Spleen (tissue), 11 donors: ENCODE results near the gene EIF5A. TPM values are rescaled to one million over a fixed set of nuclear protein-coding genes. Genes with fewer than 3 reads are reported as not detected.

ENCODE experiments used
- DNase-seq: peaks from one replicate; pipeline ENCODE4 v3.0.0-alpha.2; 2020
- H3K27ac ChIP-seq, 8 donors: fragments of 200-600 bp; sonication (generic) in 7 of 8; 1 replicate in 4 of 8; 2 replicates in 4 of 8; pipeline versions ENCODE4 v1.5.0 to v1.8.0; 2016 to 2021; ENCODE audit warnings: inconsistent platforms in 4 of 8, mild to moderate bottlenecking in 4 of 8, moderate library complexity in 1 of 8
- H3K27me3 ChIP-seq, 7 donors: fragments of 200-600 bp; sonication (generic) in 6 of 7; replicated peaks in 1 of 7; 1 replicate in 4 of 7; 2 replicates in 3 of 7; pipeline versions ENCODE4 v1.5.0 to v1.8.0; 2016 to 2021; ENCODE audit warnings: inconsistent platforms in 3 of 7, mild to moderate bottlenecking in 1 of 7
- H3K36me3 ChIP-seq, 6 donors: fragments of 200-600 bp; sonication (generic) in 5 of 6; 1 replicate in 4 of 6; 2 replicates in 2 of 6; pipeline versions ENCODE4 v1.5.0 to v1.8.0; 2016 to 2021; ENCODE audit warnings: inconsistent platforms in 2 of 6
- H3K4me1 ChIP-seq, 6 donors: fragments of 200-600 bp; sonication (generic) in 5 of 6; 1 replicate in 3 of 6; 2 replicates in 3 of 6; pipeline versions ENCODE4 v1.5.0 to v1.8.0; 2016 to 2021; ENCODE audit warnings: inconsistent platforms in 3 of 6
- H3K4me3 ChIP-seq, 8 donors: fragments of 200-600 bp; sonication (generic) in 7 of 8; 1 replicate in 4 of 8; 2 replicates in 4 of 8; pipeline versions ENCODE4 v1.5.0 to v1.8.0; 2016 to 2021; ENCODE audit warnings: inconsistent platforms in 4 of 8, mild to moderate bottlenecking in 4 of 8, moderate library complexity in 2 of 8
- H3K9me3 ChIP-seq, 8 donors: fragments of 200-600 bp; sonication (generic) in 7 of 8; 1 replicate in 4 of 8; 2 replicates in 4 of 8; pipeline versions ENCODE4 v1.5.0 to v1.8.0; 2016 to 2021; ENCODE audit warnings: inconsistent platforms in 4 of 8
- POLR2A ChIP-seq, 3 donors: fragments of 450-650 bp; IDR thresholded peaks; one replicate each; pipeline ENCODE4 v1.5.1; 2017; ENCODE audit warnings: antibody characterized with exemption in 3 of 3, mild to moderate bottlenecking in 1 of 3
- POLR2AphosphoS5 ChIP-seq, 3 donors: sonication (generic); formaldehyde crosslinking; IDR thresholded peaks; one replicate each; pipeline ENCODE4 v1.5.1; 2017; ENCODE audit warnings: antibody characterized with exemption in 3 of 3
- WGBS, 5 donors: extraction: QIAGEN DNeasy Blood & Tissue Kit in 3 of 5; methylation state at CpG; one replicate each; pipeline versions ENCODE4 v1.1.5 to v1.1.7; 2013 to 2018; 5-methylcytosine and 5-hydroxymethylcytosine counted together
- intact Hi-C: fragments of 100-400 bp; cut with DNase I; formaldehyde crosslinking; loops from one replicate; pipeline ENCODE4 v1.15.0; 2023; ENCODE audit warnings: low total_unique reads
- polyA plus RNA-seq, 3 donors: library from polyadenylated mRNA; stranded (reverse); fragments of 200-250 nt; gene quantifications; one replicate each; pipeline ENCODE4 v1.2.1, GENCODE V29; 2013
- total RNA-seq, 7 donors: library from RNA; depleted of rRNA in 3 of 7; stranded (reverse); fragments of >200 nt in 3 of 7; fragmentation: NEBNext Ultra II Directional in 4 of 7; extraction: Animal tissue kit (Norgen Biotek cat#: 25700) in 4 of 7; gene quantifications; one replicate each; pipeline versions ENCODE4 v1.1.0 to v1.2.1, GENCODE V29; 2016 to 2021
- TF ChIP-seq, protein P1 (sequence below), 11 experiments: fragments of 200-600 bp in 7 of 11; fragments of 450-650 bp in 4 of 11; sonication (generic) in 4 of 11; IDR thresholded peaks in 8 of 11; conservative IDR thresholded peaks in 3 of 11; 1 replicate in 7 of 11; 2 replicates in 4 of 11; pipeline versions ENCODE4 v1.4.0 to v1.8.0; 2016 to 2021; ENCODE audit warnings: antibody characterized with exemption in 11 of 11, inconsistent platforms in 4 of 11, mild to moderate bottlenecking in 1 of 11
- donor health status: healthy with polysubstance abuse.
- donor health status: DM: no; HTN: no; CAD: no; lungs with moderate emphysema.
- donor health status: DM: no; HTN: no; CAD: no.
- donor health status: Bipolar disorder and iron deficiency.
- donor health status: healthy.
- donor health status: DM: no; HTN: no; CAD: no.
- donor health status: DM: yes; HTN: yes; CAD: no.

EIF5A gene
- total and polyA plus RNA-seq, 10 donors: 117 to 426 (median 268) TPM

DNA sequence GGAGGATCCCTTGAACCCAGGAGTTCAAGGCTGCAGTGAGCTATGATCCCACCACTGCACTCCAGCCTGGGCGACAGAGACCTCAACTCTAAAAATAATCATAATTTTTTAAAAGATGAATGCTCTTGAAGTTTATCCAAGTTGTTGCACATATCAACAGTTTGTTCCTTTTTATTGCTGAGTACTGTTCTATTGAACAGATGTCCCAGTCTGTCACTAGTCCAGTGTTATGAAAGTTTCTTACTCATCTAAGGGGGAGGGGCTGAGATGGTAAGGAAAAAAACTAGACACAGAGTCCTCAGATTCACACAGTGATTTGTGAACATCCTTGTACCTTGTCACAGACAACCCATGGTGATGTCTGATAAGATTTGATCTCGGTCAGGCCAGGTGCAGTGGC, 32.8 kb downstream of the EIF5A start:
- no peak for DNase-seq
- peaks cover 0 to 74% (median 47%) of the 10 kb centered on the region in 6 donors for H3K36me3 ChIP-seq
- TF ChIP-seq, protein P1, sequence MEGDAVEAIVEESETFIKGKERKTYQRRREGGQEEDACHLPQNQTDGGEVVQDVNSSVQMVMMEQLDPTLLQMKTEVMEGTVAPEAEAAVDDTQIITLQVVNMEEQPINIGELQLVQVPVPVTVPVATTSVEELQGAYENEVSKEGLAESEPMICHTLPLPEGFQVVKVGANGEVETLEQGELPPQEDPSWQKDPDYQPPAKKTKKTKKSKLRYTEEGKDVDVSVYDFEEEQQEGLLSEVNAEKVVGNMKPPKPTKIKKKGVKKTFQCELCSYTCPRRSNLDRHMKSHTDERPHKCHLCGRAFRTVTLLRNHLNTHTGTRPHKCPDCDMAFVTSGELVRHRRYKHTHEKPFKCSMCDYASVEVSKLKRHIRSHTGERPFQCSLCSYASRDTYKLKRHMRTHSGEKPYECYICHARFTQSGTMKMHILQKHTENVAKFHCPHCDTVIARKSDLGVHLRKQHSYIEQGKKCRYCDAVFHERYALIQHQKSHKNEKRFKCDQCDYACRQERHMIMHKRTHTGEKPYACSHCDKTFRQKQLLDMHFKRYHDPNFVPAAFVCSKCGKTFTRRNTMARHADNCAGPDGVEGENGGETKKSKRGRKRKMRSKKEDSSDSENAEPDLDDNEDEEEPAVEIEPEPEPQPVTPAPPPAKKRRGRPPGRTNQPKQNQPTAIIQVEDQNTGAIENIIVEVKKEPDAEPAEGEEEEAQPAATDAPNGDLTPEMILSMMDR (IDR thresholded peaks at IDR 0.05 in 8 of 11, conservative IDR thresholded peaks at IDR 0.05 in 3 of 11): no peak
- TF ChIP-seq POLR2AphosphoS5 (IDR thresholded peaks at IDR 0.05) (no peak), POLR2A (IDR thresholded peaks at IDR 0.05) (no peak)
- WGBS, 5 donors: 78 to 87% (median 84%) methylated on average over 2 of the region's 2 CpGs
- intact Hi-C loops: loop anchor here (10.0 kb wide), 2 partner anchors 45 to 235 kb away; partner anchors contain the start of genes CD68 and YBX2
- H3K27ac ChIP-seq: no peak overlapping the region
- H3K4me3 ChIP-seq: no peak overlapping the region
- no peaks in the 10 kb centered on the region for H3K9me3 ChIP-seq
- peaks cover 0 to 20% (median 0%) of the 10 kb centered on the region in 7 donors for H3K27me3 ChIP-seq
- peaks cover 11 to 65% (median 38%) of the 10 kb centered on the region in 6 donors for H3K4me1 ChIP-seq

DNA sequence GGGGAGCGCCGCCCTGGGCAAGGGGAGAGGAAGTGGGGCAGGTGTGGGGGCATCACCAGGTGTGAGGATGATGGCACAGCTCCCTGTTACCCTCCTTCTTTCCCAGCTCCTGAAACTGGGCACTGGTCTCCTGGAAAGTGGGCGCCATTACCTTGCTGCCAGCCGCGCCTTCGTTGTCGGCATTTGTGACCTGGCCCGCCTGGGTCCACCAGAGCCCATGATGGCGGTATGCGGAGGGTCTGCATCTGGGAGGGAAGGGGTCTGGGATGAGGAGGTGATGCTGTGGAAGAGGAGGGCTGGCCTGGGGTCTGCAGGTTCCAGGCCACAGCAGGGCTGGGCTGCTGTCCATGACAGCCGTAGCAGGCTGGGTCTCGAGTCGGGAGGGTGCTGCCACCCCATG, 34.4 kb downstream of the EIF5A start:
- Histone ChIP-seq H3K27me3 (peaks cover 0 to 20% (median 0%) of the 10 kb centered on the region in 7 donors), H3K27ac (no peak overlapping the region), H3K36me3 (peaks cover 0 to 91% (median 60%) of the 10 kb centered on the region in 6 donors), H3K4me1 (peaks cover 11 to 51% (median 27%) of the 10 kb centered on the region in 6 donors), H3K4me3 (no peak overlapping the region), H3K9me3 (no peaks in the 10 kb centered on the region)
- DNase-seq: no peak
- TF ChIP-seq, protein P1 (IDR thresholded peaks at IDR 0.05 in 8 of 11, conservative IDR thresholded peaks at IDR 0.05 in 3 of 11): no peak
- TF ChIP-seq POLR2A (IDR thresholded peaks at IDR 0.05): no peak
- peak in 2 of 3 donors; percentile 33 to 53 for TF ChIP-seq POLR2AphosphoS5 (IDR thresholded peaks at IDR 0.05)
- 91 to 100% (median 95%) methylated on average over 10 to 13 of the region's 13 CpGs for WGBS, 5 donors
- intact Hi-C loops: loop anchor here (10.0 kb wide), 2 partner anchors 47 to 233 kb away; partner anchors contain the start of genes CD68 and YBX2

DNA sequence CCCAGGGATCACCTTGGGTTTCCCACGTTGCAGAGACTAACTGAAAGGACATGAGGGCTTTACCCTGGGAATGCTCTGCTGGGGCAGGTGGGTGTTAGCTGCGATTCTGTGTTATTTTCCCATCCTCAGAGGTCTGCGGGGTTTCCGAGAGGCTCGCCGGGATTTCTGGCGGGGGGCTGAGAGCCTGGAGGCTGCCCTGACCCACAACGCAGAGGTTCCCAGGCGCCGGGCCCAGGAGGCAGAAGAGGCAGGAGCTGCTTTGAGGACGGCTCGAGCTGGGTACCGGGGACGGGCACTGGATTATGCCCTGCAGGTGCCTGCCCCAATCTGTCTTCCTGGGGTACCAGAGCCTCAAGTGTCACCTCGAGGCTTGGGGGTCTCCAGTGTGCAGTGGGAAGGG, 35.8 kb downstream of the EIF5A start:
- no peak for DNase-seq
- H3K4me3 ChIP-seq: no peak overlapping the region
- H3K27ac ChIP-seq: no peak overlapping the region
- H3K9me3 ChIP-seq: no peaks in the 10 kb centered on the region
- intact Hi-C loops: loop anchor here (10.0 kb wide), 2 partner anchors 48 to 232 kb away; partner anchors contain the start of genes CD68 and YBX2
- peaks cover 0 to 20% (median 0%) of the 10 kb centered on the region in 7 donors for H3K27me3 ChIP-seq
- TF ChIP-seq, protein P1 (IDR thresholded peaks at IDR 0.05 in 8 of 11, conservative IDR thresholded peaks at IDR 0.05 in 3 of 11): no peak
- TF ChIP-seq POLR2A (IDR thresholded peaks at IDR 0.05) (no peak), POLR2AphosphoS5 (IDR thresholded peaks at IDR 0.05) (peak in 2 of 3 donors; percentile 9 to 62)
- H3K36me3 ChIP-seq: peaks cover 0 to 100% (median 74%) of the 10 kb centered on the region in 6 donors
- 83 to 89% (median 87%) methylated on average over 15 of the region's 15 CpGs for WGBS, 5 donors
- peaks cover 0 to 43% (median 15%) of the 10 kb centered on the region in 6 donors for H3K4me1 ChIP-seq

DNA sequence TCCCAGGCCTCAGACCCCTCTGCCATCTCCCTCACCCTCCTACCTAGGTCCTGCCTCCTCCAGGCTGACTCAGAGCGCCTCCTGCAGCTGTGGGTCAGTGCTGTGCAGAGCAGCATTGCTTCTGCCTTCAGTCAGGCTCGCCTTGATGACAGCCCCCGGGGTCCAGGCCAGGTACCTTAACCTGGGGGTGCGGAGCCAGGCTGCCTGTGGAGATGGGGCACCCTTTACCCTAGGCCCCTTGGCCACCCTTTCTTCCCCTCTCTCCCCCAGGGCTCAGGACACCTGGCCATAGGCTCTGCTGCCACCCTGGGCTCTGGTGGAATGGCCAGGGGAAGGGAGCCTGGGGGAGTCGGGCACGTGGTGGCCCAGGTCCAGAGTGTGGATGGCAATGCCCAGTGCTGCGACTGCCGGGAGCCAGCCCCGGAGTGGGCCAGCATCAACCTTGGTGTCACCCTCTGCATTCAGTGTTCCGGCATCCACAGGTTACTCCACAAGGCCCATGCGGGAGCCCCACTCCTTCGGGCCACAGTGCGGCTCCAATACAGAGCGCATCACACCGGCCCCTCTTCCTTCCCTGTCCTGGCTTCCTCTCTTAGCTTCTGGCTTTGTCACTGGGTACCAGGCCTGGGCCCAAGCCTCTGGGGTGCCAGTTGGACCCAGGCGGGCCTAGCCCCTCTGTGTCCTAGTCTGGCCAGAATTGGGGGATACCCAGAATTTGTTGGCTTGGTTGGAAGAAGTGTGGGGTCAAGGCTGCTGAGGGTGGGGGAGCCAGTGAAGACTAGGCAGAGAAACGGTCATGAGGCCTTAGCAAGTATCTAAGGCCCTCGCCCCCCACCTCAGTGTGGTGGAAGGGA, 39.6 kb downstream of the EIF5A start:
- H3K27ac ChIP-seq: no peak overlapping the region
- intact Hi-C loops: loop anchor here (10.0 kb wide), 2 partner anchors 52 to 228 kb away; partner anchors contain the start of genes CD68 and YBX2
- no peak for DNase-seq
- peaks cover 0 to 92% (median 52%) of the 10 kb centered on the region in 6 donors for H3K36me3 ChIP-seq
- TF ChIP-seq POLR2AphosphoS5 (IDR thresholded peaks at IDR 0.05) (peak in 2 of 3 donors; percentile 14 to 57), POLR2A (IDR thresholded peaks at IDR 0.05) (no peak)
- TF ChIP-seq, protein P1 (IDR thresholded peaks at IDR 0.05 in 8 of 11, conservative IDR thresholded peaks at IDR 0.05 in 3 of 11): no peak
- H3K27me3 ChIP-seq: peaks cover 0 to 7% (median 0%) of the 10 kb centered on the region in 7 donors
- WGBS, 5 donors: 85 to 90% (median 89%) methylated on average over 13 to 18 of the region's 18 CpGs
- peaks cover 13 to 47% (median 28%) of the 10 kb centered on the region in 6 donors for H3K4me1 ChIP-seq
- H3K4me3 ChIP-seq: no peak overlapping the region
- H3K9me3 ChIP-seq: no peaks in the 10 kb centered on the region
